Cardiac fibroblast (primary cell): ENCODE measurements around the gene IQCF2.
A peak's percentile ranks its signal among the peaks of the same experiment; 100 is the strongest.
"Not testable (repeated sequence)": the region's sequence is repeated elsewhere in the genome, so short reads cannot be mapped to it uniquely, and the experiment has no call there.

ENCODE experiments used
- DNase-seq, 2 donors: peaks; one replicate each; pipeline versions ENCODE4 v3.0.0 to v3.0.0-alpha.2; 2010; ENCODE audit warnings: low read depth in 2 of 2
- H3K4me3 ChIP-seq, 2 donors: replicated peaks in 1 of 2; 1 replicate in 1 of 2; 2 replicates in 1 of 2; pipeline ENCODE4 v1.5.1; 2011; ENCODE audit warnings: low read depth in 2 of 2, low read length in 2 of 2, mild to moderate bottlenecking in 2 of 2, moderate library complexity in 1 of 2
- TF ChIP-seq, protein P1 (sequence below): IDR thresholded peaks from one replicate; pipeline ENCODE4 v1.5.1; 2011; ENCODE audit warnings: low read depth, mild to moderate bottlenecking, low read length, inconsistent platforms

The IQCF2 gene

DNA sequence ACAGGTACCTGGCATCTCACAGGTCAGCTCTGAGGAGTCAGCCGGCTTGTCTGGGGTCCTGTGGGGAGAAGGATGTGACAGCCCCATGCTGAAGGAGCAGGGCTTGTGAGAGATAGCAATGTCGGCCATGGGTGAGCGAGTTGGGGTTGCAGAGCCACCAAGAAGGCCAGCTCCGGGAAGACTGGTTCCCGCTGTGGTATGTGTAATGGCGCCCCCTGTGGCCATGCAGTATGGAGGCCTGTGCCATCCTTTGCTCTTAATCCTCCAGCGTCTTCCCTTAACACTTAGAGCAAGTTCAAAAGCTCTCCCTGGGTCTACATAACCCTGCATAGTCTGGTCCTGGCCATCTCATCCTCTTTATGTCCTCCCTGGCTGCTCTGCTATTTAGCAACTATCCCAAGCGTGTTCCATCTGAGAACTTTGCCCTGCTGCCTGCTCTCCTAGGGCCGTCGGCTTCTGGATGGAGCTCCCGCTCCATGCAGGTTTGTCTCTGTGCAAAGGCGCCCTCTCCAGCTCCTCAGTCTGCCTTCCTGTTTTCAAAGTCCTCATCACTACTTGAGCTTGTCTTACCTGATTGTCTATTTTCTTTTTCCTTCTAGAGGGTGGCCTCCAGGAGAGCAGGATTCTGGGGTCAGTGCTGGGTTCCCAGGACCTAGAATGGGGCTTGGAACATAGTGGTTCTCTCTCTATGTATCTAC lies 41.6 kb upstream of the IQCF2 start:
- TF ChIP-seq, protein P1, sequence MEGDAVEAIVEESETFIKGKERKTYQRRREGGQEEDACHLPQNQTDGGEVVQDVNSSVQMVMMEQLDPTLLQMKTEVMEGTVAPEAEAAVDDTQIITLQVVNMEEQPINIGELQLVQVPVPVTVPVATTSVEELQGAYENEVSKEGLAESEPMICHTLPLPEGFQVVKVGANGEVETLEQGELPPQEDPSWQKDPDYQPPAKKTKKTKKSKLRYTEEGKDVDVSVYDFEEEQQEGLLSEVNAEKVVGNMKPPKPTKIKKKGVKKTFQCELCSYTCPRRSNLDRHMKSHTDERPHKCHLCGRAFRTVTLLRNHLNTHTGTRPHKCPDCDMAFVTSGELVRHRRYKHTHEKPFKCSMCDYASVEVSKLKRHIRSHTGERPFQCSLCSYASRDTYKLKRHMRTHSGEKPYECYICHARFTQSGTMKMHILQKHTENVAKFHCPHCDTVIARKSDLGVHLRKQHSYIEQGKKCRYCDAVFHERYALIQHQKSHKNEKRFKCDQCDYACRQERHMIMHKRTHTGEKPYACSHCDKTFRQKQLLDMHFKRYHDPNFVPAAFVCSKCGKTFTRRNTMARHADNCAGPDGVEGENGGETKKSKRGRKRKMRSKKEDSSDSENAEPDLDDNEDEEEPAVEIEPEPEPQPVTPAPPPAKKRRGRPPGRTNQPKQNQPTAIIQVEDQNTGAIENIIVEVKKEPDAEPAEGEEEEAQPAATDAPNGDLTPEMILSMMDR = peak; percentile 20
- no peak overlapping the region for H3K4me3 ChIP-seq
- DNase-seq = no peak

DNA sequence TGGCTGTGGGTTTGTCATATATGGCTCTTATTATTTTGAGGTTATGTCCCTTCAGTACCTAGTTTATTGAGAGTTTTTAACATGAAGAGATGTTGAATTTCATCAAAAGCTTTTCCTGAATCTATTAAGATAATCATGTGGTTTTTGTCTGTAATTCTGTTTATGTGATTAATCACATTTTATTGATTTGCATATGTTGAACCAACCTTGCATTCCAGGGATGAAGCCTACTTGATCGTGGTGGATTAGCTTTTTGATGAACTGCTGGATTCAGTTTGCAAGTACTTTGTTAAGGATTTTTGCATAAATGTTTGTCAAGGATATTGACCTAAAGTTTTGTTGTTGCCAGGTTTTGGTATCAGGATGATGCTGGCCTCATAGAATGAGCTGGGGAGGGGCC lies 33.1 kb upstream of the IQCF2 start:
- no peak for DNase-seq
- TF ChIP-seq, protein P1 = no peak
- H3K4me3 ChIP-seq = no peak overlapping the region

DNA sequence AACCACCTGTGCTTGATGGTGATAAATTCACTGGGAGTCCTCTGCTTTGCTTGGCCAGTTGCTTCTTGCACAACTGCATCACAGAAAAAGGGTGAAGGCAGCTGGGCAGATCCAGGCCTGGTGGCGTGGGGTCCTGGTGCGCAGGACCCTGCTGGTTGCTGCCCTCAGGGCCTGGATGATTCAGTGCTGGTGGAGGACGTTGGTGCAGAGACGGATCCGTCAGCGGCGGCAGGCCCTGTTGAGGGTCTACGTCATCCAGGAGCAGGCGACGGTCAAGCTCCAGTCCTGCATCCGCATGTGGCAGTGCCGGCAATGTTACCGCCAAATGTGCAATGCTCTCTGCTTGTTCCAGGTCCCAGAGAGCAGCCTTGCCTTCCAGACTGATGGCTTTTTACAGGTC lies 31.1 kb upstream of the IQCF2 start:
- no peak for DNase-seq
- no peak overlapping the region for H3K4me3 ChIP-seq

GRCh38 chr3:51830836-51831385 lies 30.5 kb upstream of the IQCF2 start:
- no peak overlapping the region for H3K4me3 ChIP-seq
- TF ChIP-seq, protein P1 = no peak
- DNase-seq = no peak

More for the DNA sequence above, 31.1 kb upstream of the IQCF2 start:
- TF ChIP-seq, protein P1 = no peak

- DNase-seq = no peak
- TF ChIP-seq, protein P1 = no peak
- no peak overlapping the region for H3K4me3 ChIP-seq
Measured at GRCh38 chr3:51836606-51837005, 24.8 kb upstream of the IQCF2 start.

DNA sequence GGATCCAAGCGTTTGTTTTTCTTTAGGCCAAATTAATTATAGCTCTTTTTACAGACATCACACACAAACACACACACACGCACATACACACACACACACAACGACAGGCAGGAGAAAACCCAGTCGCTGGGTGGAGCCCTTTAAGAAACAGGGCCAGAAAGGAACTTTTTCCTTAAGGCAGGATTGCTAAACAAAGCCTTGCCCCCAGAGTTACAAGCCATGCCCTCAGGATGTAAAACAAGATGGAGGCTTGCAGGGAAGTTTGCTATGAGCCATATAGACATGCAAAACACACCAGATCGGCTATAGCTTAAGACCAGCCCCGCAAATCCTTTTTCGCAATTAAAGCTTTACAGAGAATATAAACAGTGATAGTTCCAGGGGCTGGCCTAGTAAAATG lies 16.3 kb upstream of the IQCF2 start:
- H3K4me3 ChIP-seq = no peak overlapping the region
- TF ChIP-seq, protein P1 = no peak
- DNase-seq = no peak

- DNase-seq = peak in 1 of 2 donors; percentile 22
- not testable (repeated sequence) for H3K4me3 ChIP-seq
Measured at GRCh38 chr3:51855411-51855810, 6.0 kb upstream of the IQCF2 start.
